Measurements from ENCODE around the gene ZBTB44.

Gene ZBTB44

GRCh38 chr11:130209128-130209932, 105.4 kb downstream of the ZBTB44 start:
- H3K36me3 ChIP-seq: no peaks in the 10 kb centered on the region
- H3K4me3 ChIP-seq (ENCODE audit: low read depth in 1 of 2, low read length in 1 of 2): no peak overlapping the region
- H3K4me1 ChIP-seq (ENCODE audit: control insufficient read depth in 1 of 2, insufficient read depth in 1 of 2, low read depth in 1 of 2, low read length in 1 of 2): peaks cover 0 to 5% of the 10 kb centered on the region in 2 experiments
- peaks cover 17% of the 10 kb centered on the region for H3K27me3 ChIP-seq
- TF ChIP-seq CTCF (IDR thresholded peaks at IDR 0.05): no peak
- no peaks in the 10 kb centered on the region for H3K9me3 ChIP-seq
- H3K27ac ChIP-seq: no peak overlapping the region

GRCh38 chr11:130208241-130209127, 106.2 kb downstream of the ZBTB44 start:
- Histone ChIP-seq H3K4me3 (ENCODE audit: low read depth in 1 of 2, low read length in 1 of 2) (no peak overlapping the region), H3K27ac (no peak overlapping the region), H3K27me3 (peaks cover 23% of the 10 kb centered on the region), H3K4me1 (ENCODE audit: control insufficient read depth in 1 of 2, insufficient read depth in 1 of 2, low read depth in 1 of 2, low read length in 1 of 2) (peaks cover 0 to 5% of the 10 kb centered on the region in 2 experiments), H3K36me3 (no peaks in the 10 kb centered on the region), H3K9me3 (no peaks in the 10 kb centered on the region)
- TF ChIP-seq CTCF (IDR thresholded peaks at IDR 0.05): no peak

GRCh38 chr11:130206141-130206540, 108.6 kb downstream of the ZBTB44 start:
- Histone ChIP-seq H3K36me3 (no peaks in the 10 kb centered on the region), H3K27me3 (peaks cover 14% of the 10 kb centered on the region), H3K9me3 (no peaks in the 10 kb centered on the region), H3K4me1 (ENCODE audit: control insufficient read depth in 1 of 2, insufficient read depth in 1 of 2, low read depth in 1 of 2, low read length in 1 of 2) (no peaks in the 10 kb centered on the region), H3K4me3 (ENCODE audit: low read depth in 1 of 2, low read length in 1 of 2) (no peak overlapping the region), H3K27ac (no peak overlapping the region)
- no peak for TF ChIP-seq CTCF (IDR thresholded peaks at IDR 0.05)

DNA sequence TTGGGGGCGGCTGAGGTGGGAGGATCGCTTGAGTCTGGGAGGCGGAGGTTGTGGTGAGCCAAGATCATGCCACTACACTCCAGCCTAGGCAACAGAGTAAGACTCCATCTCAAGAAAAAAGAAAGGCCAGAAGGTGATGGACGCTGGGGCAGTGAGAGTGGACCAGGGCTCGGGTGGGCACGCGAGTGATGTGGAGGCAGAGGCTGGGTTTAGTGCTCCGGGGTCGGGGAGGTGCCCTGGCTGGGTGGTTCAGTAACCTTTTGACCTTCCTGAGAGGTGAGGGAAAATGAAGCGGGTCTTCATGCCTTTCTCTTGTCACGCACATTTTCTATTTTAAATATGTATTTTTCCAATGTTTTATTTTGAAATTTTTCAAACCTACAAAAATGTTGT, 110.0 kb downstream of the ZBTB44 start:
- Histone ChIP-seq H3K27ac (no peak overlapping the region), H3K4me1 (ENCODE audit: control insufficient read depth in 1 of 2, insufficient read depth in 1 of 2, low read depth in 1 of 2, low read length in 1 of 2) (no peaks in the 10 kb centered on the region), H3K9me3 (no peaks in the 10 kb centered on the region), H3K36me3 (peaks cover 13% of the 10 kb centered on the region), H3K4me3 (ENCODE audit: low read depth in 1 of 2, low read length in 1 of 2) (no peak overlapping the region), H3K27me3 (peaks cover 13% of the 10 kb centered on the region)
- no peak for TF ChIP-seq CTCF (IDR thresholded peaks at IDR 0.05)

DNA sequence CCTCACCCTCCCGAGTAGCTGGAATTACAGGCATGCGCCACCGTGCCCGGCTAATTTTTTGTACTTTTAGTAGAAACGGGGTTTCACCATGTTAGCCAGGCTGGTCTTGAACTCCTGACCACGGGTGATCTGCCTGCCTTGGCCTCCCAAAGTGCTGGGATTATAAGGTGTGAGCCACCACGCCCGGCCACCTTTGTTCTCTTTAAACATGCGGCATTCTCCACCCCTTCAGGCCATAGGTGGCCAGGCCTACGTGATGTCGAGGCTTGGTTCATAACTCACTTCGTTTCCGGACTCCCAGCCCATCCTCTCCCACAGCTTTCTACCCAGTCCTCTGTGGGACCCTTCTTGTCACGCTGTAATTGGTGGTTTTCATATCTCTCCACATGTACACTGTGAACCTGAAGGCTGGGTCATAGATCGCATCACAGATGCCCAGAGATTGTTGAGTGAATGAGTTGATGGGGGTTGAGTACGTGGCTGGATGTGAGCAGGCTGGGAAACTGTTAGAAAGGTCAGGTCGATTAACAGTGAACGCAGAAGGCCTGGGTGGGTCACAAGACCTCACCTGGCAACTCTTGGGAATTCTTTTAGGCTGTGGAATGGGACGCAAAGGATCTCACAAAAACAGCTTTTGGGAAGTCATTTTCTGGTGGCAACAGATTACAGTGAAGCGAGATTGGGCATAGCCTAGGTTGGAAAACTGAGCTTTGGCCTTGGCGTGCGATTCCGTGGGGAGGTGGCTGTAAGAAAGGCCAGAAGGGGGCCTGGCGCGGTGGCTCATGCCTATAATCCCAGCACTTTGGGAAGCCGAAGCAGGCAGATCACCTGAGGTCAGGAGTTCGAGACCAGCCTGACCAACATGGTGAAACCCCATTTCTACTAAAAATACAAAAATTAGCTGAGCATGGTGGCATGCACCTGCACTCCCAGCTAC, 110.7 kb downstream of the ZBTB44 start:
- Histone ChIP-seq H3K27me3 (peaks cover 13% of the 10 kb centered on the region), H3K4me1 (ENCODE audit: control insufficient read depth in 1 of 2, insufficient read depth in 1 of 2, low read depth in 1 of 2, low read length in 1 of 2) (no peaks in the 10 kb centered on the region), H3K9me3 (no peaks in the 10 kb centered on the region), H3K4me3 (ENCODE audit: low read depth in 1 of 2, low read length in 1 of 2) (no peak overlapping the region), H3K27ac (no peak overlapping the region), H3K36me3 (peaks cover 15% of the 10 kb centered on the region)
- TF ChIP-seq CTCF (IDR thresholded peaks at IDR 0.05): no peak

Data from neutrophil (primary cell).